Caco-2 (cell line): Measurements from ENCODE around the gene SH2D2A. TPM values are rescaled to one million over a fixed set of nuclear protein-coding genes. Genes with fewer than 3 reads are reported as not detected.
"Not testable (repeated sequence)": the region's sequence is repeated elsewhere in the genome, so short reads cannot be mapped to it uniquely, and the experiment has no call there.

Experiments
- BruUV-seq: library from RNA; stranded (reverse); fragments of 400-500 nt; replicated peaks from 2 replicates; lab custom pipeline; 2021; lab: Mats Ljungman, UMichigan
- CTCF ChIA-PET: fragments of 300-600 bp; sonication (Branson Sonifier 250); formaldehyde crosslinking; loops from one replicate; lab custom pipeline; 2022; ENCODE audit warnings: antibody characterized with exemption; lab: Charles Lee
- POLR2A ChIA-PET: fragments of 300-600 bp; sonication (Branson Sonifier 250); formaldehyde crosslinking; loops from one replicate; lab custom pipeline; 2022; ENCODE audit warnings: antibody characterized with exemption; lab: Charles Lee
- DNase-seq, 2 experiments: peaks; one replicate each; pipeline versions ENCODE4 v3.0.0 to v3.0.0-alpha.2; 2020 to 2022
- H3K27me3 ChIP-seq: replicated peaks from 2 replicates; pipeline ENCODE4 v1.6.0; 2011; ENCODE audit warnings: low read length; ENCODE audit not compliant: control insufficient read depth, insufficient read depth
- H3K36me3 ChIP-seq: 2 replicates; pipeline ENCODE4 v1.5.1; 2011; ENCODE audit warnings: low read length; ENCODE audit not compliant: control insufficient read depth, insufficient read depth
- H3K4me1 ChIP-seq: fragments of 250-450 bp; sonication (Bioruptor Pico); 2 replicates; pipeline ENCODE4 v1.5.1; 2020; ENCODE audit warnings: mild to moderate bottlenecking
- H3K4me3 ChIP-seq: 2 replicates; pipeline ENCODE4 v1.5.1; 2011; ENCODE audit warnings: low read depth, mild to moderate bottlenecking, control low read depth, low read length
- H3K9me3 ChIP-seq: fragments of 250-450 bp; sonication (Bioruptor Pico); 2 replicates; pipeline ENCODE4 v1.5.1; 2020; ENCODE audit warnings: mild to moderate bottlenecking, moderate library complexity
- H3K27ac Mint-ChIP-seq: one replicate; pipeline ENCODE4 v1.8.0; 2022; ENCODE audit warnings: mixed read lengths; ENCODE audit not compliant: unreplicated experiment
- H3K27me3 Mint-ChIP-seq: one replicate; pipeline ENCODE4 v1.8.0; 2022; ENCODE audit warnings: mixed read lengths; ENCODE audit not compliant: insufficient read depth, unreplicated experiment
- H3K36me3 Mint-ChIP-seq: one replicate; pipeline ENCODE4 v1.8.0; 2022; ENCODE audit warnings: mild to moderate bottlenecking, mixed read lengths; ENCODE audit not compliant: insufficient read depth, unreplicated experiment
- H3K4me1 Mint-ChIP-seq: one replicate; pipeline ENCODE4 v1.8.0; 2022; ENCODE audit warnings: low read depth, mixed read lengths; ENCODE audit not compliant: unreplicated experiment
- H3K4me3 Mint-ChIP-seq: one replicate; pipeline ENCODE4 v1.8.0; 2022; ENCODE audit warnings: mild to moderate bottlenecking, moderate library complexity, mixed read lengths; ENCODE audit not compliant: unreplicated experiment
- H3K9me3 Mint-ChIP-seq: one replicate; pipeline ENCODE4 v1.8.0; 2022; ENCODE audit warnings: mixed read lengths; ENCODE audit not compliant: unreplicated experiment
- intact Hi-C: fragments of 100-400 bp; cut with micrococcal nuclease; formaldehyde crosslinking; loops from one replicate; pipeline ENCODE4 v1.10.0; 2022; ENCODE audit not compliant: unreplicated experiment
- total RNA-seq: library from RNA; stranded (reverse); gene quantifications from 2 replicates; pipeline ENCODE4 v1.2.3, GENCODE V29; 2022
- TF ChIP-seq, protein P1 (sequence below), 2 experiments: fragments of 200-600 bp in 1 of 2; IDR thresholded peaks; 1 replicate in 1 of 2; 2 replicates in 1 of 2; pipeline versions ENCODE4 v1.5.1 to v1.8.0; 2011 to 2022; ENCODE audit warnings: antibody characterized with exemption in 1 of 2, control low read depth in 1 of 2, inconsistent platforms in 1 of 2, low read depth in 1 of 2, low read length in 1 of 2, mild to moderate bottlenecking in 1 of 2, moderate library complexity in 1 of 2; ENCODE audit not compliant: insufficient read depth in 1 of 2, severe bottlenecking in 1 of 2, unreplicated experiment in 1 of 2

Gene SH2D2A
- total RNA-seq, 1 experiment from 2014 or later: 5.5 TPM

DNA sequence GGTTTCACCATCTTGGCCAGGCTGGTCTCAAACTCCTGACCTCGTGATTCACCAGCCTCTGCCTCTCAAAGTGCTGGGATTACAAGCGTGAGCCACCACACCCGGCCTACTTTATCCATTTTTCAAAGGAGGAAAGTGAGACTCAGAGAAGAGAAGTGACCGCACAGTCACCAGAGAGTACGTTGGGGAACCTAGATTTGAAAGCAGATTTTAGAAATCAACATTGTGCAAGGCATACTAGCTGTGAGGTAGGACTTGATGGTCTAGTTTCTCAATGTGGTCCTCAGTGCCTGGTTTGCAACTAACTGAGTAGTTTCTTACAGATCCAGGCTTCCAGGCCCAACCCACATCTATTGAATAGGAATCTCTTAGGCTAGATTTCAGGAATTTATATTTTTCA lies 51.0 kb downstream of the SH2D2A start:
- Histone ChIP-seq H3K36me3 (peaks cover 2% of the 10 kb centered on the region; the same call in 1 of the 2 replicates), H3K4me1 (peaks cover 8% of the 10 kb centered on the region; the same call in 1 of the 2 replicates), H3K27me3 (no peaks in the 10 kb centered on the region), H3K9me3 (no peaks in the 10 kb centered on the region), H3K4me3 (no peak overlapping the region)
- ChIA-PET POLR2A (interaction anchor here (2.6 kb wide), 1 partner anchor 14 kb away, joined by 28 read pairs; the partner anchor contains the start of gene HDGF), CTCF (no interaction called here)
- Mint-ChIP-seq H3K27me3 (no peaks in the 10 kb centered on the region), H3K27ac (no peak overlapping the region), H3K36me3 (peaks cover 18% of the 10 kb centered on the region), H3K4me3 (no peak overlapping the region), H3K4me1 (peaks cover 26% of the 10 kb centered on the region), H3K9me3 (no peaks in the 10 kb centered on the region)
- no TSS peak for BruUV-seq
- DNase-seq: no peak
- intact Hi-C loops: no loop called here
- TF ChIP-seq, protein P1, sequence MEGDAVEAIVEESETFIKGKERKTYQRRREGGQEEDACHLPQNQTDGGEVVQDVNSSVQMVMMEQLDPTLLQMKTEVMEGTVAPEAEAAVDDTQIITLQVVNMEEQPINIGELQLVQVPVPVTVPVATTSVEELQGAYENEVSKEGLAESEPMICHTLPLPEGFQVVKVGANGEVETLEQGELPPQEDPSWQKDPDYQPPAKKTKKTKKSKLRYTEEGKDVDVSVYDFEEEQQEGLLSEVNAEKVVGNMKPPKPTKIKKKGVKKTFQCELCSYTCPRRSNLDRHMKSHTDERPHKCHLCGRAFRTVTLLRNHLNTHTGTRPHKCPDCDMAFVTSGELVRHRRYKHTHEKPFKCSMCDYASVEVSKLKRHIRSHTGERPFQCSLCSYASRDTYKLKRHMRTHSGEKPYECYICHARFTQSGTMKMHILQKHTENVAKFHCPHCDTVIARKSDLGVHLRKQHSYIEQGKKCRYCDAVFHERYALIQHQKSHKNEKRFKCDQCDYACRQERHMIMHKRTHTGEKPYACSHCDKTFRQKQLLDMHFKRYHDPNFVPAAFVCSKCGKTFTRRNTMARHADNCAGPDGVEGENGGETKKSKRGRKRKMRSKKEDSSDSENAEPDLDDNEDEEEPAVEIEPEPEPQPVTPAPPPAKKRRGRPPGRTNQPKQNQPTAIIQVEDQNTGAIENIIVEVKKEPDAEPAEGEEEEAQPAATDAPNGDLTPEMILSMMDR (IDR thresholded peaks at IDR 0.05; ENCODE audit: insufficient read depth in 1 of 2, low read depth in 1 of 2, low read length in 1 of 2, severe bottlenecking in 1 of 2, unreplicated experiment in 1 of 2): no peak

DNA sequence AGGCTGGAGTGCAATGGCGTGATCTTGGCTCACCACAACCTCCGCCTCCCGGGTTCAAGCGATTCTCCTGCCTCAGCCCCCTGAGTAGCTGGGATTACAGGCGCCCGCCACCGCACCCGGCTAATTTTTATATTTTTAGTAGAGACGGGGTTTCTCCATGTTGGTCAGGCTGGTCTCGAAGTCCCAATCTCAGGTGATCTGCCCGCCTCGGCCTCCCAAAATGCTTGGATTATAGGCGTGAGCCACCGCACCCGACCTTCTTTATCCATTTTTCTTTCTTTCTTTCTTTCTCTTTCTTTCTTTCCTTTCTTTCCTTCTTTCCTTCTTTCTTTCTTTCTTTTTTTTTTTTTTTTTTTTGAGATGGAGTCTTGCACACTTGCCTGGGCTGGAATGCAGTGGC lies 51.5 kb downstream of the SH2D2A start:
- H3K27me3 Mint-ChIP-seq, CTCF ChIA-PET, H3K36me3 ChIP-seq, H3K9me3 Mint-ChIP-seq, intact Hi-C loops, H3K4me3 Mint-ChIP-seq, BruUV-seq, H3K27ac Mint-ChIP-seq, DNase-seq, H3K27me3 ChIP-seq, H3K9me3 ChIP-seq, H3K4me3 ChIP-seq, H3K4me1 ChIP-seq: not testable (repeated sequence)
- Mint-ChIP-seq H3K4me1 (peaks cover 24% of the 10 kb centered on the region), H3K36me3 (peaks cover 15% of the 10 kb centered on the region)
- POLR2A ChIA-PET: interaction anchor here (2.6 kb wide), 1 partner anchor 13 kb away, joined by 28 read pairs; the partner anchor contains the start of gene HDGF

DNA sequence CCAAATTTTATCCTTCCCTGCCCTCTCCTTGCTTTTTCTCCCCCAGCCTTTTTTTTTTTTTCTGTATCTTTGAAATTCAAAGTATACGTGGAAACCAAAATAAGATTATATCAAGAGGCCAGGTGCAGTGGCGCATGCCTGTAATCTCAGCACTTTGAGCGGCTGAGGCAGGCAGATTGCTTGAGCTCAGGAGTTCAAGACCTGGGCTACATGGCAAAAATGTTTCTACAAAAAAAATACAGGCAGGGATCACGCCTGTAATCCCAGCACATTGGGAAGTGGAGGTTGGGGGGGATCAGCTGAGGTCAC lies 55.9 kb downstream of the SH2D2A start:
- Mint-ChIP-seq H3K4me1 (no peaks in the 10 kb centered on the region), H3K27ac (no peak overlapping the region), H3K36me3 (peaks cover 7% of the 10 kb centered on the region), H3K4me3 (no peak overlapping the region), H3K27me3 (no peaks in the 10 kb centered on the region), H3K9me3 (no peaks in the 10 kb centered on the region)
- Histone ChIP-seq H3K9me3 (no peaks in the 10 kb centered on the region), H3K36me3 (no peaks in the 10 kb centered on the region), H3K4me3 (no peak overlapping the region), H3K4me1 (no peaks in the 10 kb centered on the region), H3K27me3 (no peaks in the 10 kb centered on the region)
- POLR2A ChIA-PET: no interaction called here
- TF ChIP-seq, protein P1 (IDR thresholded peaks at IDR 0.05; ENCODE audit: insufficient read depth in 1 of 2, low read depth in 1 of 2, low read length in 1 of 2, severe bottlenecking in 1 of 2, unreplicated experiment in 1 of 2): no peak
- intact Hi-C loops: no loop called here
- CTCF ChIA-PET: interaction anchor here (0.6 to 0.7 kb wide), 4 partner anchors 7 to 117 kb away, joined by 3 to 4 read pairs (median 4); no protein-coding TSS in a partner anchor
- DNase-seq: no peak
- BruUV-seq: no TSS peak
